ENCODE data around the gene PSMC4.

GRCh38 chr19:40013991-40014390, 43.0 kb downstream of the PSMC4 start:
- TF ChIP-seq ZNF565 (CRISPR knock-in tag; conservative IDR thresholded peaks at IDR 0.05; ENCODE audit: low read depth) = no peak
- TF ChIP-seq ZFP30 (CRISPR knock-in tag; IDR thresholded peaks at IDR 0.05) = no peak
- no peak for TF ChIP-seq ISL1 (CRISPR knock-in tag; IDR thresholded peaks at IDR 0.05)
- TF ChIP-seq ZNF8 (CRISPR knock-in tag; IDR thresholded peaks at IDR 0.05) = no peak
- TF ChIP-seq PATZ1 (CRISPR knock-in tag; IDR thresholded peaks at IDR 0.05; ENCODE audit: borderline replicate concordance) = no peak
- TF ChIP-seq CREB5 (CRISPR knock-in tag; IDR thresholded peaks at IDR 0.05; ENCODE audit: low read depth) = no peak
- no peak for TF ChIP-seq ESRRG (CRISPR knock-in tag; IDR thresholded peaks at IDR 0.05)
- TF ChIP-seq TOX (CRISPR knock-in tag; IDR thresholded peaks at IDR 0.05; ENCODE audit: borderline replicate concordance) = no peak
- TF ChIP-seq ZNF70 (CRISPR knock-in tag; IDR thresholded peaks at IDR 0.05) = no peak
- TF ChIP-seq RARB (CRISPR knock-in tag; IDR thresholded peaks at IDR 0.05) = no peak
- no peak for TF ChIP-seq BACH2 (CRISPR knock-in tag; IDR thresholded peaks at IDR 0.05; ENCODE audit: borderline replicate concordance)
- no peak for TF ChIP-seq TSHZ2 (CRISPR knock-in tag; IDR thresholded peaks at IDR 0.05)
- no peak for TF ChIP-seq ARNTL (CRISPR knock-in tag; IDR thresholded peaks at IDR 0.05; ENCODE audit: borderline replicate concordance, low read depth)

Measured in SK-N-SH treated with all-trans-retinoic acid at 6 μM for 48 hours (cell line).